HepG2 (cell line): ENCODE measurements around the gene RPL36. TPM values are rescaled to one million over a fixed set of nuclear protein-coding genes. Genes with fewer than 3 reads are reported as not detected.
A peak's percentile ranks its signal among the peaks of the same experiment; 100 is the strongest.

ENCODE experiments used
- CEBPB ChIP-seq: IDR thresholded peaks from 2 replicates; pipeline ENCODE4 v1.6.1; 2011; ENCODE audit warnings: low read depth, low read length, improper control_type of control experiment, borderline replicate concordance
- HNF4G ChIP-seq, 2 experiments: sonication (generic) in 1 of 2; formaldehyde crosslinking in 1 of 2; IDR thresholded peaks; 2 replicates each; pipeline versions ENCODE4 v1.4.0 to v1.6.1; 2011 to 2020; ENCODE audit warnings: borderline replicate concordance in 2 of 2, low read depth in 2 of 2, mild to moderate bottlenecking in 2 of 2, low read length in 1 of 2, missing genetic modification reagents in 1 of 2, moderate library complexity in 1 of 2
- KDM3A ChIP-seq: IDR thresholded peaks from 2 replicates; pipeline ENCODE4 v1.6.1; 2018; ENCODE audit warnings: low read depth, missing compliant biosample characterization
- NFE2L1 ChIP-seq: sonication (generic); formaldehyde crosslinking; IDR thresholded peaks from 2 replicates; pipeline ENCODE4 v1.4.0; 2020; ENCODE audit warnings: missing genetic modification reagents, mild to moderate bottlenecking, borderline replicate concordance
- RXRA ChIP-seq: sonication (generic); formaldehyde crosslinking; IDR thresholded peaks from 2 replicates; pipeline ENCODE4 v1.5.1; 2020; ENCODE audit warnings: missing genetic modification reagents
- SKI ChIP-seq: fragments of 450-650 bp; IDR thresholded peaks from one replicate; pipeline ENCODE4 v1.6.1; 2018; ENCODE audit warnings: mild to moderate bottlenecking; ENCODE audit not compliant: partially characterized antibody
- YEATS4 ChIP-seq: sonication (generic); formaldehyde crosslinking; IDR thresholded peaks from 2 replicates; pipeline ENCODE4 v1.4.0; 2020; ENCODE audit warnings: missing genetic modification reagents, borderline replicate concordance
- ZBTB3 ChIP-seq: sonication (generic); formaldehyde crosslinking; IDR thresholded peaks from 2 replicates; pipeline ENCODE4 v1.4.0; 2020; ENCODE audit warnings: low read depth, mild to moderate bottlenecking, moderate library complexity, missing genetic modification reagents, borderline replicate concordance
- ZFP37 ChIP-seq: sonication (generic); formaldehyde crosslinking; IDR thresholded peaks from 2 replicates; pipeline ENCODE4 v1.4.0; 2020; ENCODE audit warnings: missing genetic modification reagents, borderline replicate concordance
- ZNF329 ChIP-seq: sonication (generic); formaldehyde crosslinking; IDR thresholded peaks from 2 replicates; pipeline ENCODE4 v1.9.0; 2021; ENCODE audit warnings: low read depth, mild to moderate bottlenecking, missing genetic modification reagents
- ZNF333 ChIP-seq: sonication (generic); formaldehyde crosslinking; IDR thresholded peaks from 2 replicates; pipeline ENCODE4 v1.4.0; 2020; ENCODE audit warnings: mild to moderate bottlenecking, missing genetic modification reagents, borderline replicate concordance
- ZNF619 ChIP-seq: sonication (generic); formaldehyde crosslinking; IDR thresholded peaks from 2 replicates; pipeline ENCODE4 v1.4.0; 2020; ENCODE audit warnings: mild to moderate bottlenecking, missing genetic modification reagents
- ZNF773 ChIP-seq: sonication (generic); formaldehyde crosslinking; IDR thresholded peaks from 2 replicates; pipeline ENCODE4 v1.4.0; 2020; ENCODE audit warnings: missing genetic modification reagents, borderline replicate concordance
- ZNF777 ChIP-seq: sonication (generic); formaldehyde crosslinking; IDR thresholded peaks from 2 replicates; pipeline ENCODE4 v1.4.0; 2020; ENCODE audit warnings: missing genetic modification reagents
- ZSCAN22 ChIP-seq: sonication (generic); formaldehyde crosslinking; IDR thresholded peaks from 2 replicates; pipeline ENCODE4 v1.4.0; 2020; ENCODE audit warnings: mild to moderate bottlenecking, missing genetic modification reagents
- polyA plus RNA-seq, 8 experiments: library from polyadenylated mRNA; depleted of rRNA in 3 of 8; stranded (reverse) in 7 of 8; unstranded in 1 of 8; fragments of >200 nt; fragmentation: Illumina TruSeq in 4 of 8; extraction: Trizol in 4 of 8; gene quantifications; 2 replicates each; pipeline versions ENCODE4 v1.2.1 to v1.2.3, GENCODE V29; 2011 to 2016; ENCODE audit warnings: low read depth in 4 of 8, missing spikeins in 1 of 8, mixed read lengths in 1 of 8; ENCODE audit not compliant: insufficient read depth in 1 of 8
- total RNA-seq, 5 experiments: library from RNA; depleted of rRNA; stranded (reverse); fragments of >200 nt; fragmentation: Illumina TruSeq; extraction: Trizol; gene quantifications; 2 replicates each; pipeline ENCODE4 v1.2.3, GENCODE V29; 2016; ENCODE audit warnings: low read depth in 1 of 5
- TF ChIP-seq, protein P1 (sequence below), 2 experiments: fragments of 450-650 bp in 1 of 2; sonication (generic) in 1 of 2; formaldehyde crosslinking; IDR thresholded peaks; 2 replicates each; pipeline versions ENCODE4 v1.5.0 to v1.8.0; 2020 to 2022; ENCODE audit warnings: mild to moderate bottlenecking in 1 of 2, missing genetic modification reagents in 1 of 2
- TF ChIP-seq, protein P2 (sequence below): sonication (generic); formaldehyde crosslinking; IDR thresholded peaks from 2 replicates; pipeline ENCODE4 v1.4.0; 2020; ENCODE audit warnings: mild to moderate bottlenecking, missing genetic modification reagents, borderline replicate concordance
- TF ChIP-seq, protein P3 (sequence below): fragments of 450-650 bp; IDR thresholded peaks from 2 replicates; pipeline ENCODE4 v1.6.1; 2016
- TF ChIP-seq, protein P4 (sequence below): sonication (generic); formaldehyde crosslinking; IDR thresholded peaks from 2 replicates; pipeline ENCODE4 v1.5.1; 2020; ENCODE audit warnings: mild to moderate bottlenecking, missing genetic modification reagents, moderate library complexity

The RPL36 gene
- total and polyA plus RNA-seq, 2 of the 13 experiments (the other 11 are each of a cell fraction or from before 2014, with no cell fraction given) = 706 to 740 TPM

DNA sequence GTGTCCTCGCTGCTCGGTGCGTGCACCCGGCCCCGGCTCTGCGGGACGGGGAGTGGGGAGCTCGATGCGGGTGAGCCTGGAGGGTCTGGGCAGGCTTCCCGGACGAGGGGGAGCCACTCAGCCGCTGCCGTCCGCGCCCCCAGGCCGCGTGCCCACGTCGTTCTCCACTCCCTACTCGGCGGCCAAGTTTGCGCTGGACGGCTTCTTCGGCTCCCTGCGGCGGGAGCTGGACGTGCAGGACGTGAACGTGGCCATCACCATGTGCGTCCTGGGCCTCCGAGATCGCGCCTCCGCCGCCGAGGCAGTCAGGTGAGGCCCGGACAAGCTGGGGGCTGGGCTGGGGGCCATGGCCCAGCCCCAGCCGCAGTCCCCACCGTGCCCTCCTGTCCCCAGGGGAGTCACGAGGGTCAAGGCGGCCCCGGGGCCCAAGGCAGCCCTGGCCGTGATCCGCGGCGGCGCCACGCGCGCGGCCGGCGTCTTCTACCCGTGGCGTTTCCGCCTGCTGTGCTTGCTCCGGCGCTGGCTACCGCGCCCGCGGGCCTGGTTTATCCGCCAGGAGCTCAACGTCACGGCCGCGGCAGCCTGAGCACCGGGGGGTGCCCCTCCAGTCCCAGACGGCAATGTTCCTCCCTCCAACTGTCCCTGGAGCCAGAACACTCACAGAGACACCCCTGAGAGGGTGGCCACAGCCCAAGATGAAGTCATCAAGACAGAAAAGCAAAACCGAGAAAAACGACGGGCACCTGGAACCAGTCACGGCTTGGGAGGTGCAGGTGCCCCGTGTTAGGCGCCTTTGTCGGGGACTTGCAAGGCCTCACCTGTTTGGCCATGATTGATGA, 2.5 kb upstream of the RPL36 start (continued):
- TF ChIP-seq, protein P1, sequence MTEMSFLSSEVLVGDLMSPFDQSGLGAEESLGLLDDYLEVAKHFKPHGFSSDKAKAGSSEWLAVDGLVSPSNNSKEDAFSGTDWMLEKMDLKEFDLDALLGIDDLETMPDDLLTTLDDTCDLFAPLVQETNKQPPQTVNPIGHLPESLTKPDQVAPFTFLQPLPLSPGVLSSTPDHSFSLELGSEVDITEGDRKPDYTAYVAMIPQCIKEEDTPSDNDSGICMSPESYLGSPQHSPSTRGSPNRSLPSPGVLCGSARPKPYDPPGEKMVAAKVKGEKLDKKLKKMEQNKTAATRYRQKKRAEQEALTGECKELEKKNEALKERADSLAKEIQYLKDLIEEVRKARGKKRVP (CRISPR knock-in tag; IDR thresholded peaks at IDR 0.05) = no peak
- no peak for TF ChIP-seq ZBTB3 (CRISPR knock-in tag)
- 0 out of 2 replicates have a peak, but pooled peaks have one; percentile 12 for TF ChIP-seq RXRA (CRISPR knock-in tag)
- TF ChIP-seq ZNF773 (CRISPR knock-in tag) = no peak; the same call in 1 of the 2 replicates
- TF ChIP-seq NFE2L1 (CRISPR knock-in tag) = no peak
- no peak for TF ChIP-seq ZNF333 (CRISPR knock-in tag)
- TF ChIP-seq, protein P2, sequence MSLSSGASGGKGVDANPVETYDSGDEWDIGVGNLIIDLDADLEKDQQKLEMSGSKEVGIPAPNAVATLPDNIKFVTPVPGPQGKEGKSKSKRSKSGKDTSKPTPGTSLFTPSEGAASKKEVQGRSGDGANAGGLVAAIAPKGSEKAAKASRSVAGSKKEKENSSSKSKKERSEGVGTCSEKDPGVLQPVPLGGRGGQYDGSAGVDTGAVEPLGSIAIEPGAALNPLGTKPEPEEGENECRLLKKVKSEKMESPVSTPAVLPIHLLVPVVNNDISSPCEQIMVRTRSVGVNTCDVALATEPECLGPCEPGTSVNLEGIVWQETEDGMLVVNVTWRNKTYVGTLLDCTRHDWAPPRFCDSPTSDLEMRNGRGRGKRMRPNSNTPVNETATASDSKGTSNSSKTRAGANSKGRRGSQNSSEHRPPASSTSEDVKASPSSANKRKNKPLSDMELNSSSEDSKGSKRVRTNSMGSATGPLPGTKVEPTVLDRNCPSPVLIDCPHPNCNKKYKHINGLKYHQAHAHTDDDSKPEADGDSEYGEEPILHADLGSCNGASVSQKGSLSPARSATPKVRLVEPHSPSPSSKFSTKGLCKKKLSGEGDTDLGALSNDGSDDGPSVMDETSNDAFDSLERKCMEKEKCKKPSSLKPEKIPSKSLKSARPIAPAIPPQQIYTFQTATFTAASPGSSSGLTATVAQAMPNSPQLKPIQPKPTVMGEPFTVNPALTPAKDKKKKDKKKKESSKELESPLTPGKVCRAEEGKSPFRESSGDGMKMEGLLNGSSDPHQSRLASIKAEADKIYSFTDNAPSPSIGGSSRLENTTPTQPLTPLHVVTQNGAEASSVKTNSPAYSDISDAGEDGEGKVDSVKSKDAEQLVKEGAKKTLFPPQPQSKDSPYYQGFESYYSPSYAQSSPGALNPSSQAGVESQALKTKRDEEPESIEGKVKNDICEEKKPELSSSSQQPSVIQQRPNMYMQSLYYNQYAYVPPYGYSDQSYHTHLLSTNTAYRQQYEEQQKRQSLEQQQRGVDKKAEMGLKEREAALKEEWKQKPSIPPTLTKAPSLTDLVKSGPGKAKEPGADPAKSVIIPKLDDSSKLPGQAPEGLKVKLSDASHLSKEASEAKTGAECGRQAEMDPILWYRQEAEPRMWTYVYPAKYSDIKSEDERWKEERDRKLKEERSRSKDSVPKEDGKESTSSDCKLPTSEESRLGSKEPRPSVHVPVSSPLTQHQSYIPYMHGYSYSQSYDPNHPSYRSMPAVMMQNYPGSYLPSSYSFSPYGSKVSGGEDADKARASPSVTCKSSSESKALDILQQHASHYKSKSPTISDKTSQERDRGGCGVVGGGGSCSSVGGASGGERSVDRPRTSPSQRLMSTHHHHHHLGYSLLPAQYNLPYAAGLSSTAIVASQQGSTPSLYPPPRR = no peak; the same call in 1 of the 2 replicates
- TF ChIP-seq ZNF329 (CRISPR knock-in tag) = 0 out of 2 replicates have a peak, but pooled peaks have one; percentile 16
- TF ChIP-seq, protein P3, sequence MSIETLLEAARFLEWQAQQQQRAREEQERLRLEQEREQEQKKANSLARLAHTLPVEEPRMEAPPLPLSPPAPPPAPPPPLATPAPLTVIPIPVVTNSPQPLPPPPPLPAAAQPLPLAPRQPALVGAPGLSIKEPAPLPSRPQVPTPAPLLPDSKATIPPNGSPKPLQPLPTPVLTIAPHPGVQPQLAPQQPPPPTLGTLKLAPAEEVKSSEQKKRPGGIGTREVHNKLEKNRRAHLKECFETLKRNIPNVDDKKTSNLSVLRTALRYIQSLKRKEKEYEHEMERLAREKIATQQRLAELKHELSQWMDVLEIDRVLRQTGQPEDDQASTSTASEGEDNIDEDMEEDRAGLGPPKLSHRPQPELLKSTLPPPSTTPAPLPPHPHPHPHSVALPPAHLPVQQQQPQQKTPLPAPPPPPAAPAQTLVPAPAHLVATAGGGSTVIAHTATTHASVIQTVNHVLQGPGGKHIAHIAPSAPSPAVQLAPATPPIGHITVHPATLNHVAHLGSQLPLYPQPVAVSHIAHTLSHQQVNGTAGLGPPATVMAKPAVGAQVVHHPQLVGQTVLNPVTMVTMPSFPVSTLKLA = no peak
- TF ChIP-seq YEATS4 (CRISPR knock-in tag) = peak; percentile 6; the same call in 1 of the 2 replicates
- peak; percentile 44 for TF ChIP-seq ZNF777 (CRISPR knock-in tag)
- no peak for TF ChIP-seq ZSCAN22 (CRISPR knock-in tag)
- TF ChIP-seq ZFP37 (CRISPR knock-in tag) = no peak
- no peak for TF ChIP-seq CEBPB
- peak; percentile 46; the same call in 1 of the 2 replicates for TF ChIP-seq ZNF619 (CRISPR knock-in tag)
- TF ChIP-seq, protein P4, sequence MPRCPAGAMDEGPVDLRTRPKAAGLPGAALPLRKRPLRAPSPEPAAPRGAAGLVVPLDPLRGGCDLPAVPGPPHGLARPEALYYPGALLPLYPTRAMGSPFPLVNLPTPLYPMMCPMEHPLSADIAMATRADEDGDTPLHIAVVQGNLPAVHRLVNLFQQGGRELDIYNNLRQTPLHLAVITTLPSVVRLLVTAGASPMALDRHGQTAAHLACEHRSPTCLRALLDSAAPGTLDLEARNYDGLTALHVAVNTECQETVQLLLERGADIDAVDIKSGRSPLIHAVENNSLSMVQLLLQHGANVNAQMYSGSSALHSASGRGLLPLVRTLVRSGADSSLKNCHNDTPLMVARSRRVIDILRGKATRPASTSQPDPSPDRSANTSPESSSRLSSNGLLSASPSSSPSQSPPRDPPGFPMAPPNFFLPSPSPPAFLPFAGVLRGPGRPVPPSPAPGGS = 0 out of 2 replicates have a peak, but pooled peaks have one; percentile 2
- no peak for TF ChIP-seq KDM3A (CRISPR knock-in tag)
- no peak for TF ChIP-seq SKI
- TF ChIP-seq HNF4G (IDR thresholded peaks at IDR 0.05; ENCODE audit: borderline replicate concordance, low read depth, low read length) = no peak
- no peak for TF ChIP-seq HNF4G (CRISPR knock-in tag; IDR thresholded peaks at IDR 0.05; ENCODE audit: borderline replicate concordance, low read depth)
